H1 (cell line): ENCODE data around the gene OR5B2. TPM values are rescaled to one million over a fixed set of nuclear protein-coding genes. Genes with fewer than 3 reads are reported as not detected.

Experiments used
- CTCF ChIA-PET: fragments of 300-600 bp; sonication (Branson Sonifier 250); formaldehyde crosslinking; loops from one replicate; lab custom pipeline; 2021; ENCODE audit not compliant: partially characterized antibody; lab: Charles Lee
- POLR2A ChIA-PET: fragments of 300-600 bp; sonication (Branson Sonifier 250); formaldehyde crosslinking; loops from one replicate; lab custom pipeline; 2021; ENCODE audit warnings: inconsistent platforms; ENCODE audit not compliant: partially characterized antibody; lab: Charles Lee
- DNase-seq, 2 experiments: peaks; one replicate each; pipeline versions ENCODE4 v3.0.0 to v3.0.0-alpha.2; 2010 to 2022; ENCODE audit warnings: low spot score in 2 of 2, low read depth in 1 of 2, mixed read lengths in 1 of 2
- FAIRE-seq: peaks from 2 replicates; lab custom pipeline; 2011; peaks lifted over from hg19 to GRCh38; lab: Jason Lieb, UNC
- H2AFZ ChIP-seq: 2 replicates; pipeline ENCODE4 v1.8.1; 2012; ENCODE audit warnings: low read length, inconsistent platforms
- H2AK5ac ChIP-seq: 2 replicates; pipeline ENCODE4 v1.6.1; 2013; ENCODE audit warnings: low read depth, low read length
- H2BK120ac ChIP-seq: replicated peaks from 2 replicates; pipeline ENCODE3; 2013; ENCODE audit warnings: low read depth, low read length, inconsistent platforms
- H2BK12ac ChIP-seq: 2 replicates; pipeline ENCODE4 v1.6.1; 2013; ENCODE audit warnings: low read depth, low read length
- H2BK15ac ChIP-seq: 2 replicates; pipeline ENCODE4 v1.6.1; 2013; ENCODE audit warnings: low read length
- H2BK20ac ChIP-seq: 2 replicates; pipeline ENCODE4 v1.6.1; 2013; ENCODE audit warnings: low read length
- H2BK5ac ChIP-seq: 2 replicates; pipeline ENCODE4 v1.6.1; 2013; ENCODE audit warnings: low read depth, low read length
- H3K14ac ChIP-seq: 2 replicates; pipeline ENCODE4 v1.6.1; 2013; ENCODE audit warnings: inconsistent platforms; ENCODE audit not compliant: insufficient read length
- H3K18ac ChIP-seq: 2 replicates; pipeline ENCODE4 v1.6.1; 2013; ENCODE audit warnings: low read length; ENCODE audit errors: extremely low read depth
- H3K23ac ChIP-seq: 2 replicates; pipeline ENCODE4 v1.6.1; 2013; ENCODE audit warnings: inconsistent platforms; ENCODE audit not compliant: insufficient read length
- H3K23me2 ChIP-seq: 2 replicates; pipeline ENCODE4 v1.6.1; 2013; ENCODE audit warnings: low read depth, low read length
- H3K27ac ChIP-seq: 2 replicates; pipeline ENCODE4 v1.6.1; 2011; ENCODE audit warnings: low read depth, low read length, inconsistent platforms
- H3K27me3 ChIP-seq, 4 experiments: replicated peaks in 1 of 4; 1 replicate in 1 of 4; 2 replicates in 3 of 4; pipeline versions ENCODE4 v1.6.1 to v1.8.1; 2011 to 2013; ENCODE audit warnings: low read length in 3 of 4, mild to moderate bottlenecking in 3 of 4, inconsistent platforms in 2 of 4, mixed read lengths in 2 of 4, moderate library complexity in 1 of 4; ENCODE audit not compliant: control insufficient read depth in 3 of 4, insufficient read depth in 3 of 4; ENCODE audit errors: extremely low read depth in 1 of 4
- H3K36me3 ChIP-seq, 4 experiments: 2 replicates each; pipeline versions ENCODE4 v1.6.1 to v1.8.1; 2011 to 2013; ENCODE audit warnings: mild to moderate bottlenecking in 4 of 4, low read length in 3 of 4, moderate library complexity in 2 of 4, control low read depth in 1 of 4, inconsistent platforms in 1 of 4; ENCODE audit not compliant: insufficient read depth in 4 of 4, control insufficient read depth in 2 of 4
- H3K4ac ChIP-seq: replicated peaks from 2 replicates; pipeline ENCODE3; 2013; ENCODE audit warnings: low read length, low read depth, mixed read lengths, inconsistent platforms; ENCODE audit not compliant: insufficient read length
- H3K4me1 ChIP-seq, 4 experiments: replicated peaks in 1 of 4; 1 replicate in 1 of 4; 2 replicates in 3 of 4; pipeline versions ENCODE4 v1.6.1 to v1.8.1; 2011 to 2013; ENCODE audit warnings: low read length in 3 of 4, inconsistent platforms in 2 of 4, mixed read lengths in 1 of 4; ENCODE audit not compliant: insufficient read depth in 4 of 4, control insufficient read depth in 3 of 4
- H3K4me2 ChIP-seq, 2 experiments: 2 replicates each; pipeline versions ENCODE4 v1.6.1 to v1.8.1; 2011 to 2013; ENCODE audit warnings: low read depth in 2 of 2, low read length in 2 of 2, control low read depth in 1 of 2, inconsistent platforms in 1 of 2, mild to moderate bottlenecking in 1 of 2; ENCODE audit not compliant: insufficient read depth in 1 of 2
- H3K4me3 ChIP-seq, 4 experiments: fragments of 200-600, 300-600 bp in 1 of 4; sonication (generic), shearing (Covaris generic), sonication (Bioruptor Twin) in 1 of 4; 2 replicates each; pipeline versions ENCODE4 v1.5.1 to v1.8.1; 2011 to 2016; ENCODE audit warnings: low read length in 4 of 4, low read depth in 3 of 4, control low read depth in 2 of 4, inconsistent platforms in 2 of 4, mild to moderate bottlenecking in 2 of 4, mixed read lengths in 1 of 4, moderate library complexity in 1 of 4; ENCODE audit not compliant: insufficient read depth in 2 of 4; ENCODE audit errors: extremely low read depth in 1 of 4
- H3K56ac ChIP-seq: replicated peaks from 2 replicates; pipeline ENCODE3; 2013; ENCODE audit warnings: low read depth, mild to moderate bottlenecking, mixed read lengths, low read length, inconsistent platforms; ENCODE audit not compliant: insufficient read length
- H3K79me1 ChIP-seq: 2 replicates; pipeline ENCODE4 v1.6.1; 2013; ENCODE audit warnings: low read depth, low read length, control low read depth
- H3K79me2 ChIP-seq, 2 experiments: 2 replicates each; pipeline versions ENCODE4 v1.6.1 to v1.8.1; 2012 to 2013; ENCODE audit warnings: low read length in 2 of 2, mild to moderate bottlenecking in 2 of 2, inconsistent platforms in 1 of 2; ENCODE audit not compliant: insufficient read depth in 2 of 2, control insufficient read depth in 1 of 2
- H3K9ac ChIP-seq, 4 experiments: replicated peaks in 1 of 4; 1 replicate in 1 of 4; 2 replicates in 3 of 4; pipeline versions ENCODE4 v1.6.1 to v1.8.1; 2011 to 2013; ENCODE audit warnings: low read depth in 3 of 4, low read length in 3 of 4, control low read depth in 2 of 4, mild to moderate bottlenecking in 2 of 4, moderate library complexity in 2 of 4, inconsistent platforms in 1 of 4; ENCODE audit errors: extremely low read depth in 1 of 4
- H3K9me3 ChIP-seq, 2 experiments: 2 replicates each; pipeline versions ENCODE4 v1.6.1 to v1.8.1; 2012 to 2013; ENCODE audit warnings: mild to moderate bottlenecking in 2 of 2, moderate library complexity in 2 of 2, control low read depth in 1 of 2, inconsistent platforms in 1 of 2, low read depth in 1 of 2, low read length in 1 of 2, mixed read lengths in 1 of 2; ENCODE audit not compliant: insufficient read depth in 2 of 2
- H4K20me1 ChIP-seq, 2 experiments: replicated peaks in 1 of 2; 2 replicates each; pipeline versions ENCODE3 to v1.8.1; 2011 to 2013; ENCODE audit warnings: inconsistent platforms in 2 of 2, low read length in 2 of 2, mild to moderate bottlenecking in 1 of 2; ENCODE audit not compliant: insufficient read depth in 2 of 2, control insufficient read depth in 1 of 2
- H4K5ac ChIP-seq: 2 replicates; pipeline ENCODE4 v1.6.1; 2013; ENCODE audit warnings: low read length, low read depth, mixed read lengths, inconsistent platforms; ENCODE audit not compliant: insufficient read length
- H4K8ac ChIP-seq: 2 replicates; pipeline ENCODE4 v1.8.0; 2013; ENCODE audit warnings: mild to moderate bottlenecking, moderate library complexity, low read length, inconsistent platforms; ENCODE audit not compliant: insufficient read depth; ENCODE audit errors: extremely low read depth
- H4K91ac ChIP-seq: replicated peaks from 2 replicates; pipeline ENCODE3; 2013; ENCODE audit warnings: low read length, mixed read lengths, inconsistent platforms; ENCODE audit not compliant: insufficient read length
- ASH2L ChIP-seq: fragments of 200-600, 300-600 bp; sonication (generic); IDR thresholded peaks from one replicate; pipeline ENCODE4 v1.7.1; 2017; ENCODE audit warnings: low read length
- CBX5 ChIP-seq: fragments of 300-800, 300-1000 bp; sonication (generic); IDR thresholded peaks from 2 replicates; pipeline ENCODE4 v1.7.1; 2016; ENCODE audit warnings: antibody characterized with exemption, low read length, low read depth
- CTBP2 ChIP-seq: IDR thresholded peaks from 2 replicates; pipeline ENCODE4 v1.7.0; 2011; ENCODE audit warnings: borderline replicate concordance, mild to moderate bottlenecking, moderate library complexity, mixed read lengths, low read length; ENCODE audit not compliant: insufficient read depth, insufficient read length
- HDAC6 ChIP-seq: IDR thresholded peaks from one replicate; pipeline ENCODE4 v1.7.1; 2012; ENCODE audit warnings: low read depth, mild to moderate bottlenecking, inconsistent platforms, low read length, moderate library complexity
- JUN ChIP-seq: IDR thresholded peaks from 2 replicates; pipeline ENCODE4 v1.6.1; 2011; ENCODE audit warnings: low read depth, mild to moderate bottlenecking, improper control_type of control experiment, low read length
- JUND ChIP-seq: IDR thresholded peaks from 2 replicates; pipeline ENCODE4 v1.6.1; 2011; ENCODE audit warnings: mild to moderate bottlenecking, improper control_type of control experiment, low read length
- KDM5A ChIP-seq: fragments of 200-600 bp; IDR thresholded peaks from 2 replicates; pipeline ENCODE4 v1.7.1; 2012; ENCODE audit warnings: mild to moderate bottlenecking, low read length, inconsistent platforms, mixed read lengths
- NRF1 ChIP-seq: IDR thresholded peaks from 2 replicates; pipeline ENCODE4 v1.6.1; 2011; ENCODE audit warnings: mild to moderate bottlenecking, low read depth, low read length, improper control_type of control experiment
- POLR2A ChIP-seq, 2 experiments: IDR thresholded peaks; 1 replicate in 1 of 2; 2 replicates in 1 of 2; pipeline ENCODE4 v1.6.1; 2011; ENCODE audit warnings: low read depth in 2 of 2, low read length in 2 of 2, mild to moderate bottlenecking in 2 of 2; ENCODE audit errors: control extremely low read depth in 1 of 2
- RAD21 ChIP-seq, 2 experiments: IDR thresholded peaks in 1 of 2; conservative IDR thresholded peaks in 1 of 2; 2 replicates each; pipeline ENCODE4 v1.6.1; 2011; ENCODE audit warnings: low read depth in 2 of 2, low read length in 2 of 2, improper control_type of control experiment in 1 of 2, inconsistent platforms in 1 of 2, mild to moderate bottlenecking in 1 of 2, moderate library complexity in 1 of 2
- SAP30 ChIP-seq: fragments of 300-600 bp; sonication (generic); IDR thresholded peaks from 2 replicates; pipeline ENCODE4 v1.7.1; 2012; ENCODE audit warnings: low read length, moderate library complexity, mild to moderate bottlenecking, inconsistent platforms; ENCODE audit not compliant: insufficient read depth, insufficient replicate concordance
- SIN3A ChIP-seq, 2 experiments: IDR thresholded peaks in 1 of 2; conservative IDR thresholded peaks in 1 of 2; 2 replicates each; pipeline ENCODE4 v1.6.1; 2011 to 2012; ENCODE audit warnings: low read length in 2 of 2, improper control_type of control experiment in 1 of 2, low read depth in 1 of 2, mild to moderate bottlenecking in 1 of 2
- SIRT6 ChIP-seq: IDR thresholded peaks from one replicate; pipeline ENCODE4 v1.7.1; 2012; ENCODE audit warnings: low read length, inconsistent platforms
- SP1 ChIP-seq: IDR thresholded peaks from 2 replicates; pipeline ENCODE4 v1.6.1; 2011; ENCODE audit warnings: low read depth, low read length
- WGBS, 2 experiments: shearing (Covaris generic) in 1 of 2; methylation state at CpG; one replicate each; pipeline versions ENCODE4 v1.1.6 to v1.1.7; 2013 to 2015; ENCODE audit warnings: low lambda C conversion rate in 2 of 2, mixed read lengths in 2 of 2, inconsistent platforms in 1 of 2, low coverage in 1 of 2, missing lambda C conversion rate in 1 of 2; ENCODE audit not compliant: insufficient replicate concordance in 2 of 2, insufficient coverage in 1 of 2, insufficient read length in 1 of 2; ENCODE audit errors: extremely low coverage in 1 of 2, missing lambda C conversion rate in 1 of 2; 5-methylcytosine and 5-hydroxymethylcytosine counted together
- polyA plus RNA-seq, 7 experiments: library from polyadenylated mRNA; depleted of rRNA in 3 of 7; stranded (reverse) in 5 of 7; unstranded in 2 of 7; fragments of >200 nt in 5 of 7; fragments of 200-250 nt in 2 of 7; gene quantifications; 1 replicate in 5 of 7; 2 replicates in 1 of 7; 4 replicates in 1 of 7; pipeline versions ENCODE4 v1.2.1 to v1.2.3, GENCODE V29; 2011 to 2013; ENCODE audit warnings: missing spikeins in 2 of 7, mixed read lengths in 2 of 7
- total RNA-seq: library from RNA; stranded (reverse); fragmentation: NEBNext Ultra II Directional; extraction: Animal tissue kit (Norgen Biotek cat#: 25700); gene quantifications from 2 replicates; pipeline ENCODE4 v1.2.1, GENCODE V29; 2021
- TF ChIP-seq, protein P1 (sequence below): IDR thresholded peaks from 2 replicates; pipeline ENCODE4 v1.6.1; 2011; ENCODE audit warnings: low read depth, mild to moderate bottlenecking, low read length; ENCODE audit not compliant: insufficient read depth

OR5B2 gene
- total and polyA plus RNA-seq, 2 of the 8 experiments (the other 6 are each of a cell fraction or from before 2014, with no cell fraction given), result 0.06 TPM; not detected in 1

DNA sequence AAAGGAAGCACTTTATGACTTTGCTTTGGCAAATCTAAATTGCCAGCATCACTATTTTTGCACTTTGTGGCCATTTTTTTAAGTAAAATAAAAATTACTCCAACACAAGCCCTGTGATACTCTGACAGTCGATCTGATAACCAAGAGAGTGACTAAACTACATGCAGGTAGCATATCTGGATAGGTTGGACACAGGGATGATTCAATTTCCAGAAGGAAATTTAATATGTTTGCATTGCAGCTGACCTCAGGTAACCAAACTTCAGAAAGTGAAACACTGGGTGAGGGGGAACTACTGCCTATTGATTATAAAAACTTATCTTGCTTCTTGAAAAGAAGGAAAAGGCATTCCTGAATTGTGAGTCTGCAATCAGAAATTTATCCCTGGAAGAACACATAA lies 35.2 kb downstream of the OR5B2 start:
- ChIA-PET POLR2A (no interaction called here), CTCF (no interaction called here)
- no peak overlapping the region for H3K4me2 ChIP-seq
- H4K8ac ChIP-seq, result no peak overlapping the region
- no peak overlapping the region for H3K14ac ChIP-seq
- H2BK120ac ChIP-seq, result no peak overlapping the region
- no peak overlapping the region for H3K56ac ChIP-seq
- no peak overlapping the region for H2BK20ac ChIP-seq
- H2BK12ac ChIP-seq, result no peak overlapping the region
- no peak overlapping the region for H2AFZ ChIP-seq
- H3K4me3 ChIP-seq, result no peak overlapping the region
- H4K5ac ChIP-seq, result no peak overlapping the region
- H3K79me2 ChIP-seq, result no peaks in the 10 kb centered on the region
- H3K9ac ChIP-seq, result no peak overlapping the region
- peaks cover 16 to 29% of the 10 kb centered on the region in 2 experiments for H3K9me3 ChIP-seq
- no peaks in the 10 kb centered on the region for H3K23me2 ChIP-seq
- no peak overlapping the region for H3K27ac ChIP-seq
- no peaks in the 10 kb centered on the region for H3K4me1 ChIP-seq
- H2BK5ac ChIP-seq, result no peak overlapping the region
- DNase-seq (no peak), FAIRE-seq (no peak)
- H2AK5ac ChIP-seq, result no peak overlapping the region
- no peaks in the 10 kb centered on the region for H3K79me1 ChIP-seq
- no peaks in the 10 kb centered on the region for H4K20me1 ChIP-seq
- no peaks in the 10 kb centered on the region for H3K27me3 ChIP-seq
- no peaks in the 10 kb centered on the region for H3K36me3 ChIP-seq
- H4K91ac ChIP-seq, result no peak overlapping the region
- 64% methylated on average over 1 of the region's 1 CpG; no CpG with 5 or more reads in 1 of the 2 experiments for WGBS, 2 experiments
- no peak overlapping the region for H3K18ac ChIP-seq
- H2BK15ac ChIP-seq, result no peak overlapping the region
- H3K23ac ChIP-seq, result no peak overlapping the region
- H3K4ac ChIP-seq, result no peak overlapping the region
- no peak for TF ChIP-seq ASH2L
- no peak for TF ChIP-seq CTBP2
- no peak for TF ChIP-seq SIN3A (conservative IDR thresholded peaks at IDR 0.05 in 1 of 2, IDR thresholded peaks at IDR 0.05 in 1 of 2; ENCODE audit: low read depth in 1 of 2, low read length in 2 of 2)
- TF ChIP-seq JUND, result no peak
- no peak for TF ChIP-seq RAD21 (IDR thresholded peaks at IDR 0.05 in 1 of 2, conservative IDR thresholded peaks at IDR 0.05 in 1 of 2; ENCODE audit: low read depth in 2 of 2, low read length in 2 of 2)
- TF ChIP-seq KDM5A, result no peak
- no peak for TF ChIP-seq NRF1
- TF ChIP-seq POLR2A (IDR thresholded peaks at IDR 0.05; ENCODE audit: control extremely low read depth in 1 of 2, low read depth in 2 of 2, low read length in 2 of 2), result no peak
- no peak for TF ChIP-seq SP1
- no peak for TF ChIP-seq SIRT6
- TF ChIP-seq JUN, result no peak
- no peak for TF ChIP-seq HDAC6
- no peak for TF ChIP-seq SAP30
- TF ChIP-seq, protein P1, sequence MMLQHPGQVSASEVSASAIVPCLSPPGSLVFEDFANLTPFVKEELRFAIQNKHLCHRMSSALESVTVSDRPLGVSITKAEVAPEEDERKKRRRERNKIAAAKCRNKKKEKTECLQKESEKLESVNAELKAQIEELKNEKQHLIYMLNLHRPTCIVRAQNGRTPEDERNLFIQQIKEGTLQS, result no peak
- TF ChIP-seq CBX5, result no peak
